Left ventricle myocardium inferior (tissue), 1 donor: ENCODE measurements around the gene NET1. TPM values are rescaled to one million over a fixed set of nuclear protein-coding genes. Genes with fewer than 3 reads are reported as not detected.

Source experiments
- DNase-seq: peaks from one replicate; pipeline ENCODE4 v3.0.0-alpha.2; 2020
- H3K27ac ChIP-seq: fragments of 200-600 bp; replicated peaks from 2 replicates; pipeline ENCODE4 v1.8.0; 2021
- H3K27me3 ChIP-seq: fragments of 200-600 bp; 2 replicates; pipeline ENCODE4 v1.8.0; 2021; ENCODE audit warnings: low read depth
- H3K36me3 ChIP-seq: fragments of 200-600 bp; 2 replicates; pipeline ENCODE4 v1.8.0; 2021
- H3K4me1 ChIP-seq: fragments of 200-600 bp; 2 replicates; pipeline ENCODE4 v1.8.0; 2021
- H3K4me3 ChIP-seq: fragments of 200-600 bp; 2 replicates; pipeline ENCODE4 v1.8.0; 2021; ENCODE audit warnings: mild to moderate bottlenecking, moderate library complexity
- H3K9me3 ChIP-seq: fragments of 200-600 bp; replicated peaks from 2 replicates; pipeline ENCODE4 v1.8.0; 2021
- CTCF ChIP-seq: fragments of 200-600 bp; IDR thresholded peaks from 2 replicates; pipeline ENCODE4 v1.8.0; 2021; ENCODE audit warnings: antibody characterized with exemption, mild to moderate bottlenecking, borderline replicate concordance
- intact Hi-C: fragments of 100-400 bp; cut with micrococcal nuclease; formaldehyde crosslinking; loops from one replicate; pipeline ENCODE4 v1.11.0; 2022
- total RNA-seq: library from RNA; stranded (reverse); fragmentation: NEBNext Ultra II Directional; extraction: Animal tissue kit (Norgen Biotek cat#: 25700); gene quantifications from one replicate; pipeline ENCODE4 v1.2.1, GENCODE V29; 2021
- donor health status: DM: no; HTN: yes; CAD: no; lungs with severe emphysema.

Gene NET1
- total RNA-seq, 1 donor from 2014 or later, result 11.3 TPM

DNA sequence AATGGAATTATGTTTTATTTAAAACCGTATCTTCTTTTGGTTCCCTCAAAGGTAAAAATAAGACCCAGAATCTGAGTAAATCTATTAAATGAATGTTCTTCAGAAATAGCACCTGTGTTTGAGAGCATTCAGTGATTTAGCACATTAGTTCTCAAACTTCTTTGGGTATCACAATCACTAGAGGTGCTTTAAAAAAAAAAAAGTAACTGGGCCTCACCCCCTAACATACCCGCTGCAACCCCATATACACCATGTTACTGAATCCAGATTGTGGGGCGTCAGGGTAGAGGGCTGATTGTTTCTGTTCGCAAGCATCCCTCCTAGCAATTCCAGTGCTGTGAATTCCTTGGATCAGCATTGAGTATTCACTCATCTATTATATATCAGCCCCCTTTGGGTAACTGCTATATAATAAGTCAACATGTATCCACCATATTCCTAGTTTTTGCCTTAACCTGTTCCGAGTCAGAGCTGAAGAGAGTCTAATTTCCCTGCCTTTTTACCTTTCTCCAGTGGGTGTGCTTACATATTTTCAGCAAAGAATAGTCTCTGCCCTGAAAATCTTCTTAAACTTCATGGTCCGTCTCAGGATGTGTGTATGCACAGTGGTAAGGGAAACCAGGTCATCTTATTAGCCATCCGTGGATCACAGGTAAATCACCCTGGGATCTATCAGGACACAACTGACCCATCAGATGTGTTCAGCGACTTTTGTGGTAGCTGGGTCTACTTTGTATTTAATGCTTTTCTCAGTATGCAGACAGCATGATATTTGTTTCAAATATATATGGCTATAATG, 46.8 kb downstream of the NET1 start:
- H3K36me3 ChIP-seq, result peaks cover 48% of the 10 kb centered on the region
- no peak overlapping the region for H3K27ac ChIP-seq
- intact Hi-C loops, result no loop called here

GRCh38 chr10:5460468-5461202, 48.3 kb downstream of the NET1 start:
- Histone ChIP-seq H3K9me3 (no peaks in the 10 kb centered on the region), H3K4me3 (no peak overlapping the region), H3K27ac (no peak overlapping the region), H3K4me1 (no peaks in the 10 kb centered on the region), H3K27me3 (no peaks in the 10 kb centered on the region), H3K36me3 (peaks cover 33% of the 10 kb centered on the region)
- no peak for TF ChIP-seq CTCF
- no peak for DNase-seq
- intact Hi-C loops, result no loop called here

More for the DNA sequence above, 46.8 kb downstream of the NET1 start:
- H3K4me3 ChIP-seq, result no peak overlapping the region
- no peaks in the 10 kb centered on the region for H3K9me3 ChIP-seq
- DNase-seq, result no peak
- TF ChIP-seq CTCF, result no peak
- H3K4me1 ChIP-seq, result no peaks in the 10 kb centered on the region
- H3K27me3 ChIP-seq, result no peaks in the 10 kb centered on the region

GRCh38 chr10:5461203-5461588, 48.8 kb downstream of the NET1 start:
- Histone ChIP-seq H3K4me3 (no peak overlapping the region), H3K27ac (no peak overlapping the region), H3K36me3 (peaks cover 27% of the 10 kb centered on the region), H3K9me3 (no peaks in the 10 kb centered on the region), H3K27me3 (no peaks in the 10 kb centered on the region), H3K4me1 (no peaks in the 10 kb centered on the region)
- no peak for TF ChIP-seq CTCF
- DNase-seq, result no peak
- intact Hi-C loops, result no loop called here

DNA sequence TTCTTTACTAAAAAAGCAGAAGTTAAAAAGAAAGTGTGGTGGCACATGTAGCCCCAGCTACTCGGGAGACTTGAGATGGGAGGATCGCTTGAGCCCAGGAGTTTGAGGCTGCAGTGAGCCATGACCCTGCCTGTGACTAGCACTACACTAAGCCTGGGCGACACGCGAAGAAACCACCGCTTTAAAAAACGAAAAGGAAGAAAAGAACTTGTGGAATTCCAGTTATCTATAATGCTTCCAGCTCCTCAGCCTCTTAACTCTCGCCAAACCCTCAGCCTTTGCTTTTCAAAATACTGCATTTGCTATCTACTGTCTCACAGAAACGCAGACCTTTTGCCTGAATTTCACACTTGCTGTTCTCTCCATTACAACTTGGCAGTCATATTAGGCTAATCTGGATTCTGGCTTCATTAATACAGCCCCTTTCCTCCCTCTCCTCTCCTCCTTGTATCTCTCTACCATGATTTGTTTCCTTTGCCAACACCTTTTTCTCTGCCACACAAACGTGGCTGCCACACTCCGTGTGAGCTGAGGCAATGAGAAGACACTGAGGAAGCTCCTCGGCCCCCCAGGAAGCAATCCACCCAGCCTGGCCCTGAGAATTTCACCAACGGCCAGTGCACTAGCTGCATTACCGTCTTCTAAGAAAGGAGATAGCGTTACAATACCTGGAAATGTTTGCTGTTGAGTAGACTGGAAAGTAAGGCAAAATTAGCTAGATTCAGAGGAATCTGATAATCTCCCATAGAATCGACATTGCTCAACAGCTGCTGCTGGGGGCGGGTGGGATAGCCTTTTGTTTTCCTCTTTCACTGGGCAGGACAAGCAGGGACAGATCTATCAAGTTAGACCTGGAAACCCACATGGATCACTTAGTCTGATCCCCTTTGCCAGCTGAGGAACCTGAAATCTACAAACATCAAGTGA, 49.8 kb downstream of the NET1 start:
- DNase-seq, result no peak
- Histone ChIP-seq H3K27ac (no peak overlapping the region), H3K27me3 (no peaks in the 10 kb centered on the region), H3K4me3 (no peak overlapping the region), H3K36me3 (peaks cover 18% of the 10 kb centered on the region), H3K4me1 (no peaks in the 10 kb centered on the region), H3K9me3 (no peaks in the 10 kb centered on the region)
- TF ChIP-seq CTCF, result no peak
- intact Hi-C loops, result no loop called here

GRCh38 chr10:5462841-5463293, 50.5 kb downstream of the NET1 start:
- Histone ChIP-seq H3K36me3 (peaks cover 11% of the 10 kb centered on the region), H3K4me1 (no peaks in the 10 kb centered on the region), H3K4me3 (no peak overlapping the region), H3K27me3 (no peaks in the 10 kb centered on the region), H3K27ac (no peak overlapping the region), H3K9me3 (peaks cover 2% of the 10 kb centered on the region)
- intact Hi-C loops, result no loop called here
- no peak for DNase-seq
- TF ChIP-seq CTCF, result no peak
